ENCODE measurements around the gene MARK2.
A peak's percentile ranks its signal among the peaks of the same experiment; 100 is the strongest.

MARK2 gene

DNA sequence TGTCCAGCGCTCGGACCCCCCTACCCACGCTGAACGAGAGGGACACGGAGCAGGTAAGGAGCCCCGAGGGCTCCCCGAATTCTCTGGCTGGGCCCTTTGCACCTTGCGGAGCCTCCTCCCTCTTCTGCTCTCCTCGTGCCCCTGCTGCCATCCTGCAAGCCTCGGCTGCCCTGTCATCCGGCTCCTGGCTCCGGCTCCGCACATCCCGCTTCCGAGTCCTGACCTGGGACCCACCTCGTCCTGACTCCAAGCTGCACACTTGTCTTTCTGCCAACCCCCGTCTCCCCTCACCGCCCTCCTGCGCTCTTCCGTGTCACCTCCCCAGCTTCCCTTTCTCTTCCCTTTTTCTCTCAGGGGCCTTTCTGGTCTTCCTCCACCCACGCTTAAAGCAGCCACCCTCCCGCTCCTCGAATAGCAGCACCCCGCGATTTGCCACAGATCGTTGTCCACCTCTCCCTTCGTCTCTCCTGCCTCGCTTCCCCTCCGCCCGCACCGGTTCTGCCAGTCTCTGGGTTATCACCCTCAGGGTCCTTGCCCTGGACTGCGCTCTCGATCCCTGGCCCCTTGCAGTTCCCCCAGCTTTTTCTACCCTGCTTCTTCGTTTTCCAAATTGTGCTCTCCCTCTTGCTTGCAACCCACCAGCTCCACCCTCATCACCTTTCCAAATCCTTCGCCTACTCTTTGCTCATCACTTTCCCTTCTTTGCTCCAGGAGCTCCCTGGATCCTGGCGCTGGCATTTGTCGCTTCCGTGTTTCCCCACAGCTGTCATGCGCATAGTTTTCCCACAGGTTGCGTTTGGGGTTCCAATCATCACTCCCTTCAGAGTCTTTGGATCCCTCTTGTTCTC lies 822 bp downstream of the MARK2 start:
- TF ChIP-seq CREB1 (IDR thresholded peaks at IDR 0.05; ENCODE audit: low read depth) (no peak), EGR1 (IDR thresholded peaks at IDR 0.05) (peak; percentile 75), FOXM1 (IDR thresholded peaks at IDR 0.05; ENCODE audit: borderline replicate concordance, low read depth) (no peak)

DNA sequence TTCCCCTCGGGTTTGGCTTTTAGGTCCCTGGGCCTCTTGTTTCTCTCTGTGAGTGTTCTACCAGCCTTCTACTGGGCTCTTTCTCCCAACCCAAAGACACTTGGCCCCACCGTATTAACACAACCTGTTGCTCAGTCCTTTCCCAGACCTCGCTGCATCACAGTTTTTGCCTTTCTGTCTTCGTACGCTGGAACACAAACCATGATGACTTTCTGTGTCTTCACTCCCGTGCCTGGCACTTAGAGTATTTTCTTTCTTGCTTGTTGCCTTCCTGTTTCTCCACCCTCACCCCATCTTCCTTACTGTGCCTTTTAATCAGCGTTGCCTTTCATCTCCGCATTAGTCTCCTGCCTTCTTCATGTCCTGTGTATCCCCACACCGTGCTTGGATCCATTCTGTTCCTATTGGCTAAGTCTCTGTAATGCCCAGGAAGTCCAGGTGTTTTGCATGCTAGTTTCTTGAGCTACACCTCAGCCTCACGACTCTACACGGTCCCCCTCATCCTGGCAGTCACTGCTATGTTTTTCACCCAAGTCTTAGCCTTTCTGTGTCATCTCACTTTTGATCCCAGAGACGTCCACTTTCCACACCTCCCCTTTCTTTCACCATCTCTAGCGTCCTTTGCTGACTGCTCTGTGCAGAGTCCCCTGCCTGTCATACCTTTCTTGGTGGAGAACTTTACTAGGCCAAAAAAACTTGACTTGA lies 1.6 kb downstream of the MARK2 start:
- TF ChIP-seq, protein P1, sequence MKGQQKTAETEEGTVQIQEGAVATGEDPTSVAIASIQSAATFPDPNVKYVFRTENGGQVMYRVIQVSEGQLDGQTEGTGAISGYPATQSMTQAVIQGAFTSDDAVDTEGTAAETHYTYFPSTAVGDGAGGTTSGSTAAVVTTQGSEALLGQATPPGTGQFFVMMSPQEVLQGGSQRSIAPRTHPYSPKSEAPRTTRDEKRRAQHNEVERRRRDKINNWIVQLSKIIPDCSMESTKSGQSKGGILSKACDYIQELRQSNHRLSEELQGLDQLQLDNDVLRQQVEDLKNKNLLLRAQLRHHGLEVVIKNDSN (IDR thresholded peaks at IDR 0.05): no peak
- no peak for TF ChIP-seq EGR1 (IDR thresholded peaks at IDR 0.05)
- no peak for TF ChIP-seq TEAD4 (IDR thresholded peaks at IDR 0.05)
- TF ChIP-seq, protein P2, sequence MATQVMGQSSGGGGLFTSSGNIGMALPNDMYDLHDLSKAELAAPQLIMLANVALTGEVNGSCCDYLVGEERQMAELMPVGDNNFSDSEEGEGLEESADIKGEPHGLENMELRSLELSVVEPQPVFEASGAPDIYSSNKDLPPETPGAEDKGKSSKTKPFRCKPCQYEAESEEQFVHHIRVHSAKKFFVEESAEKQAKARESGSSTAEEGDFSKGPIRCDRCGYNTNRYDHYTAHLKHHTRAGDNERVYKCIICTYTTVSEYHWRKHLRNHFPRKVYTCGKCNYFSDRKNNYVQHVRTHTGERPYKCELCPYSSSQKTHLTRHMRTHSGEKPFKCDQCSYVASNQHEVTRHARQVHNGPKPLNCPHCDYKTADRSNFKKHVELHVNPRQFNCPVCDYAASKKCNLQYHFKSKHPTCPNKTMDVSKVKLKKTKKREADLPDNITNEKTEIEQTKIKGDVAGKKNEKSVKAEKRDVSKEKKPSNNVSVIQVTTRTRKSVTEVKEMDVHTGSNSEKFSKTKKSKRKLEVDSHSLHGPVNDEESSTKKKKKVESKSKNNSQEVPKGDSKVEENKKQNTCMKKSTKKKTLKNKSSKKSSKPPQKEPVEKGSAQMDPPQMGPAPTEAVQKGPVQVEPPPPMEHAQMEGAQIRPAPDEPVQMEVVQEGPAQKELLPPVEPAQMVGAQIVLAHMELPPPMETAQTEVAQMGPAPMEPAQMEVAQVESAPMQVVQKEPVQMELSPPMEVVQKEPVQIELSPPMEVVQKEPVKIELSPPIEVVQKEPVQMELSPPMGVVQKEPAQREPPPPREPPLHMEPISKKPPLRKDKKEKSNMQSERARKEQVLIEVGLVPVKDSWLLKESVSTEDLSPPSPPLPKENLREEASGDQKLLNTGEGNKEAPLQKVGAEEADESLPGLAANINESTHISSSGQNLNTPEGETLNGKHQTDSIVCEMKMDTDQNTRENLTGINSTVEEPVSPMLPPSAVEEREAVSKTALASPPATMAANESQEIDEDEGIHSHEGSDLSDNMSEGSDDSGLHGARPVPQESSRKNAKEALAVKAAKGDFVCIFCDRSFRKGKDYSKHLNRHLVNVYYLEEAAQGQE (IDR thresholded peaks at IDR 0.05; ENCODE audit: low read depth): no peak
- TF ChIP-seq NFIC (IDR thresholded peaks at IDR 0.05): no peak
- no peak for TF ChIP-seq ZBTB7A (IDR thresholded peaks at IDR 0.05; ENCODE audit: low read depth)
- no peak for TF ChIP-seq CEBPB (IDR thresholded peaks at IDR 0.05)
- TF ChIP-seq CREB1 (IDR thresholded peaks at IDR 0.05; ENCODE audit: low read depth): no peak
- no peak for TF ChIP-seq EP300 (IDR thresholded peaks at IDR 0.05; ENCODE audit: borderline replicate concordance)

DNA sequence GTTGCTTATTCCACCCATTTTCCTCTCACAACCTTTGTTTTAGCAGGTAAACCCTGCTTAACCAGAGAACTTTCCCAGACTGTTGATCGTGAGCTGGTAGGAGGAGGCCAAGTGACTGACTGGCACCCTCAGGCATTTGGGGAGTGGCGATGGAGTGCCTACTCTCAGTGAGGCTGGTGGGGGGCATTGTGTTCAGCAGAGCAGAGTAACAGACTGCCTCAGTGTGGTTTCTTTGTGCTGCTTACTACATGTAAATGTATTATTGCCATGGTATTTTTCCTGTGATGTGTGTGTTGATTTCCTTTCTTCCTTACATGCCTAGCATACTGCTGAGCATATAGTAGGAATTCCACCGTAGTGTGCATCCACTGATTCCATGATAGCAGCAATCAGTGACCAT lies 2.6 kb downstream of the MARK2 start:
- TF ChIP-seq EGR1 (IDR thresholded peaks at IDR 0.05) (no peak), TEAD4 (IDR thresholded peaks at IDR 0.05) (peak; percentile 61)
- TF ChIP-seq, protein P3, sequence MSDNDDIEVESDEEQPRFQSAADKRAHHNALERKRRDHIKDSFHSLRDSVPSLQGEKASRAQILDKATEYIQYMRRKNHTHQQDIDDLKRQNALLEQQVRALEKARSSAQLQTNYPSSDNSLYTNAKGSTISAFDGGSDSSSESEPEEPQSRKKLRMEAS (IDR thresholded peaks at IDR 0.05): 0 out of 2 replicates have a peak, but pooled peaks have one; percentile 16

DNA sequence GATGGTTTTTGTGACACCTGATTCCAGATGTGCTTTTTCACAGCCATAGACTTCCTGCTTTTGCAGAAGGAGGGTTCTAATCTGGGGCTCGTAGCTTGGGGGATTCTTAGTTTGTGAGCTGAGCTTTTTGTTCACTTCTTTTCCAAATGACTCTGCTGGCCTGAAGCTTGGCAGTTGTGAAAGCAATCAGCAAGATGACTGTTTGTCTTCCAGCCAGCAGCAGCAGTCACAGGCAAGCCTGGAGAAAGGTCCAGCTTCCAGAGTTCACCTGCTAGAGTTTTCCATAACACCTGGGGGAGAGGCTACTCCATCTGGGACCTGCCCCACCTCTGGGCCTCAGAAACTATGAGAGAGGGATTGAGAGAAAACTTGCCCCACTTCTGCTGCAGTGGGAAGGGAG lies 4.1 kb downstream of the MARK2 start:
- TF ChIP-seq CEBPB (IDR thresholded peaks at IDR 0.05) (no peak), NFIC (IDR thresholded peaks at IDR 0.05) (no peak), TCF12 (IDR thresholded peaks at IDR 0.05; ENCODE audit: low read depth) (no peak), TEAD4 (IDR thresholded peaks at IDR 0.05) (no peak), FOXM1 (IDR thresholded peaks at IDR 0.05; ENCODE audit: borderline replicate concordance, low read depth) (no peak), CREB1 (IDR thresholded peaks at IDR 0.05; ENCODE audit: low read depth) (no peak)
- TF ChIP-seq, protein P3 (IDR thresholded peaks at IDR 0.05): no peak
- TF ChIP-seq, protein P2 (IDR thresholded peaks at IDR 0.05; ENCODE audit: low read depth): no peak
- TF ChIP-seq, protein P1 (IDR thresholded peaks at IDR 0.05): no peak

DNA sequence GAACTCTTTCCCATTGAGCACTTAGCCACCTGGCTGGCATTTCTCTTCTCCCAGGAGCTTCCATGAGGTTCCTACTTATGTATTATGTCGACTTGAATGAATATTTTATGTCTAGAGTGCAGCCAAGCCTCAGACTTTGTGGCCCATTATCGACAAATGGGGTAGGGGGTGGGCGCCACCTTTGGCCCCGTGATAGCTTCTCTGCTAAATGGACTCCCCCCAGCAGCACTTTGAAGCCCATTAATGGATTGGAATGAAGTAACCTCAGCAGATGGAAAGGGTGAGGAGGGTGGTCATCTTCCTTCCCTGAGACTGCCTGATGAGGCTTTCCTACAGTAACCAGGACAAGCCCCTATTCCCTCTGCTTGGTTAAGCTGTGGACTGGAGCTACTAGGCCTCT lies 5.9 kb downstream of the MARK2 start:
- TF ChIP-seq, protein P2 (IDR thresholded peaks at IDR 0.05; ENCODE audit: low read depth): no peak
- no peak for TF ChIP-seq TEAD4 (IDR thresholded peaks at IDR 0.05)
- no peak for TF ChIP-seq RAD21 (IDR thresholded peaks at IDR 0.05; ENCODE audit: low read depth)
- no peak for TF ChIP-seq CEBPB (IDR thresholded peaks at IDR 0.05)
- TF ChIP-seq YY1 (IDR thresholded peaks at IDR 0.05; ENCODE audit: low read depth): no peak
- no peak for TF ChIP-seq NFIC (IDR thresholded peaks at IDR 0.05)
- TF ChIP-seq, protein P3 (IDR thresholded peaks at IDR 0.05): no peak
- TF ChIP-seq CREB1 (IDR thresholded peaks at IDR 0.05; ENCODE audit: low read depth): no peak
- no peak for TF ChIP-seq EGR1 (IDR thresholded peaks at IDR 0.05)
- no peak for TF ChIP-seq ZBTB7A (IDR thresholded peaks at IDR 0.05; ENCODE audit: low read depth)
- no peak for TF ChIP-seq FOXM1 (IDR thresholded peaks at IDR 0.05; ENCODE audit: borderline replicate concordance, low read depth)
- no peak for TF ChIP-seq EP300 (IDR thresholded peaks at IDR 0.05; ENCODE audit: borderline replicate concordance)
- TF ChIP-seq TCF12 (IDR thresholded peaks at IDR 0.05; ENCODE audit: low read depth): no peak
- TF ChIP-seq, protein P1 (IDR thresholded peaks at IDR 0.05): no peak
- TF ChIP-seq TAF1 (IDR thresholded peaks at IDR 0.05; ENCODE audit: low read depth): no peak

Measured in Ishikawa (cell line).